Sigmoid colon (tissue), 7 donors: ENCODE data around the gene LILRA6. TPM values are rescaled to one million over a fixed set of nuclear protein-coding genes. Genes with fewer than 3 reads are reported as not detected.

Experiments
- DNase-seq: peaks from one replicate; pipeline ENCODE4 v3.0.0-alpha.2; 2019
- H3K27ac ChIP-seq, 4 donors: fragments of 200-600 bp; sonication (generic); one replicate each; pipeline ENCODE4 v1.5.1; 2016 to 2019; ENCODE audit warnings: mild to moderate bottlenecking in 1 of 4
- H3K27me3 ChIP-seq, 3 donors: fragments of 200-600 bp; sonication (generic); one replicate each; pipeline ENCODE4 v1.5.1; 2019; ENCODE audit warnings: mild to moderate bottlenecking in 1 of 3
- H3K36me3 ChIP-seq, 4 donors: fragments of 200-600 bp; sonication (generic); one replicate each; pipeline ENCODE4 v1.5.1; 2016 to 2019
- H3K4me1 ChIP-seq, 4 donors: fragments of 200-600 bp; sonication (generic); one replicate each; pipeline ENCODE4 v1.5.1; 2017 to 2019
- H3K4me3 ChIP-seq, 4 donors: fragments of 200-600 bp; sonication (generic); one replicate each; pipeline ENCODE4 v1.5.1; 2017 to 2019; ENCODE audit warnings: mild to moderate bottlenecking in 2 of 4, moderate library complexity in 1 of 4
- H3K9me3 ChIP-seq, 4 donors: fragments of 200-600 bp in 3 of 4; sonication (generic) in 3 of 4; one replicate each; pipeline versions ENCODE4 v1.5.1 to v1.6.1; 2013 to 2019
- CTCF ChIP-seq, 4 experiments: fragments of 450-650 bp in 3 of 4; fragments of 200-600 bp in 1 of 4; IDR thresholded peaks; one replicate each; pipeline ENCODE4 v1.5.1; 2016 to 2019; ENCODE audit warnings: antibody characterized with exemption in 4 of 4, mild to moderate bottlenecking in 3 of 4, moderate library complexity in 2 of 4
- EP300 ChIP-seq, 4 donors: sonication (generic); formaldehyde crosslinking; IDR thresholded peaks; one replicate each; pipeline ENCODE4 v1.6.1; 2017; ENCODE audit warnings: antibody characterized with exemption in 4 of 4
- POLR2A ChIP-seq, 2 donors: fragments of 450-650 bp; IDR thresholded peaks; one replicate each; pipeline ENCODE4 v1.6.1; 2016; ENCODE audit warnings: antibody characterized with exemption in 2 of 2, mild to moderate bottlenecking in 2 of 2, moderate library complexity in 2 of 2
- POLR2AphosphoS5 ChIP-seq, 4 donors: sonication (generic); formaldehyde crosslinking; IDR thresholded peaks; one replicate each; pipeline ENCODE4 v1.6.1; 2017; ENCODE audit warnings: antibody characterized with exemption in 4 of 4
- WGBS, 2 donors: extraction: QIAGEN DNeasy Blood & Tissue Kit; methylation state at CpG; one replicate each; pipeline ENCODE4 v1.1.7; 2013; 5-methylcytosine and 5-hydroxymethylcytosine counted together
- intact Hi-C: fragments of 100-400 bp; cut with DNase I; formaldehyde crosslinking; loops from one replicate; pipeline ENCODE4 v1.15.1; 2023
- polyA plus RNA-seq, 3 donors: library from polyadenylated mRNA; stranded (reverse); fragments of 200-250 nt; gene quantifications; one replicate each; pipeline ENCODE4 v1.2.3, GENCODE V29; 2013
- total RNA-seq, 4 donors: library from RNA; depleted of rRNA; stranded (reverse); fragments of >200 nt; gene quantifications; one replicate each; pipeline ENCODE4 v1.1.0, GENCODE V29; 2016
- donor health status: healthy with polysubstance abuse.
- donor health status: Bipolar disorder and iron deficiency.
- donor health status: healthy.

LILRA6 gene
- total and polyA plus RNA-seq, 7 donors: 1.2 to 3.2 (median 2.2) TPM

DNA sequence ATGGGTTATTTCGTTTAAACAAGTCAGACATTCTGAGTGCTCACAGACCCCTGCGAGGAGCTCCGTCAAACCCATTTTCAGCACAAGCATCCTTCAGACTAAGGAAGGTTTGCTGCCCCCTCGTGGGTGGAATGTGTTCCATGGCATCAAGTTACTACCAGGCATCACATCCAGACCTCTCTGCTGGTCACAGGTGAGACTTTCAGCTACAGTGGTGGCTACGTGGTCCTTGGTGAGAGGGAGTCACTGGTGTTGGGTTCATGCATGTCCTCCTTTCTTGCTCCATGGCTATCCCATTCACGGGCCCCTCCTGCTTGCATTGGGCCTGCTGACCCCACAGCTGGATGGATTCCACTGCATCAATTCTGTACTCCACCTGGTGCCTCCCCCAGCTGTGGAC, 23.5 kb upstream of the LILRA6 start:
- no peak overlapping the region for H3K4me3 ChIP-seq
- H3K36me3 ChIP-seq: no peaks in the 10 kb centered on the region
- DNase-seq: peak; percentile 76
- TF ChIP-seq POLR2AphosphoS5 (IDR thresholded peaks at IDR 0.05): no peak
- peak; percentile 28 to 64 (median 30) for TF ChIP-seq CTCF (IDR thresholded peaks at IDR 0.05)
- H3K9me3 ChIP-seq: no peaks in the 10 kb centered on the region
- no peaks in the 10 kb centered on the region for H3K4me1 ChIP-seq
- no peak overlapping the region for H3K27ac ChIP-seq
- H3K27me3 ChIP-seq: no peaks in the 10 kb centered on the region
- 8% methylated on average over 6 of the region's 6 CpGs for WGBS, 2 donors
- intact Hi-C loops: no loop called here

GRCh38 chr19:54262470-54262869, 19.9 kb upstream of the LILRA6 start:
- H3K4me3 ChIP-seq: no peak overlapping the region
- no peaks in the 10 kb centered on the region for H3K36me3 ChIP-seq
- no peaks in the 10 kb centered on the region for H3K9me3 ChIP-seq
- no peak for DNase-seq
- H3K27me3 ChIP-seq: peaks cover 0 to 5% (median 0%) of the 10 kb centered on the region in 3 donors
- no peak for TF ChIP-seq EP300 (IDR thresholded peaks at IDR 0.05)
- no peak for TF ChIP-seq CTCF (IDR thresholded peaks at IDR 0.05)
- TF ChIP-seq POLR2A (IDR thresholded peaks at IDR 0.05): no peak
- no peak for TF ChIP-seq POLR2AphosphoS5 (IDR thresholded peaks at IDR 0.05)
- intact Hi-C loops: no loop called here
- H3K4me1 ChIP-seq: no peaks in the 10 kb centered on the region
- no peak overlapping the region for H3K27ac ChIP-seq
- WGBS, 2 donors: 78 to 79% methylated on average over 2 of the region's 2 CpGs

DNA sequence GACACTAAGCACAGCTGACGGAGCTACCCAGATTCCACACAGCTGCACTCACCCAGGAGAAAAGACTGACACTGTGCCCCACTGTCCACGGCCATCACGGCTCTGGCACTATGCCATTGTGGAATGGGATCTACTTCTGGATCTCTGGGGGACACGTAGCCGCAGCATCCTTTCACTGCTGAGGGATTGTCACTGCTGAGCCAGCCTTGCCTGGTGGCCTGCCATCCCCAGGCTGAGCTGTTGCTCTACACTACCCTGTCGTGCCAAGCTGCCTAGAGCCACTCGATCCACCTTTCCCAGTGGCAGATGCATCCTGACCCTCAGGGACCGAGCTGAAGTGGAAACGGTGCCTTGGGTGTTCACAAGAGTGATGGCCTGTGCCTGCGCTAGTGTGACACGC, 19.5 kb upstream of the LILRA6 start:
- no peak for TF ChIP-seq EP300 (IDR thresholded peaks at IDR 0.05)
- TF ChIP-seq CTCF (IDR thresholded peaks at IDR 0.05): no peak
- TF ChIP-seq POLR2A (IDR thresholded peaks at IDR 0.05): no peak
- TF ChIP-seq POLR2AphosphoS5 (IDR thresholded peaks at IDR 0.05): no peak
- Histone ChIP-seq H3K27me3 (peaks cover 0 to 5% (median 0%) of the 10 kb centered on the region in 3 donors), H3K4me1 (no peaks in the 10 kb centered on the region), H3K9me3 (no peaks in the 10 kb centered on the region), H3K36me3 (no peaks in the 10 kb centered on the region), H3K27ac (no peak overlapping the region), H3K4me3 (no peak overlapping the region)
- DNase-seq: peak; percentile 35
- 77 to 88% methylated on average over 11 of the region's 11 CpGs for WGBS, 2 donors
- intact Hi-C loops: no loop called here

GRCh38 chr19:54257116-54257480, 14.5 kb upstream of the LILRA6 start, which contains the start of gene LILRB5:
Gene LILRB5, minus strand, starts transcription at chr19:54257273. Its CDS starts 80 bp downstream, at chr19:54257193.
- Histone ChIP-seq H3K4me1 (no peaks in the 10 kb centered on the region), H3K36me3 (no peaks in the 10 kb centered on the region), H3K9me3 (no peaks in the 10 kb centered on the region), H3K27ac (peak within 1 kb of the TSS in 1 of 4 donors; percentile 14), H3K27me3 (peaks cover 8 to 46% (median 16%) of the 10 kb centered on the region in 3 donors), H3K4me3 (peak within 1 kb of the TSS in 2 of 4 donors; percentile 16 to 32)
- 72 to 74% methylated on average over 9 of the region's 9 CpGs for WGBS, 2 donors
- peak in 1 of 4 donors; percentile 13 for TF ChIP-seq POLR2AphosphoS5 (IDR thresholded peaks at IDR 0.05)
- TF ChIP-seq POLR2A (IDR thresholded peaks at IDR 0.05): no peak
- TF ChIP-seq EP300 (IDR thresholded peaks at IDR 0.05): no peak
- intact Hi-C loops: no loop called here
- DNase-seq: peak; percentile 60

DNA sequence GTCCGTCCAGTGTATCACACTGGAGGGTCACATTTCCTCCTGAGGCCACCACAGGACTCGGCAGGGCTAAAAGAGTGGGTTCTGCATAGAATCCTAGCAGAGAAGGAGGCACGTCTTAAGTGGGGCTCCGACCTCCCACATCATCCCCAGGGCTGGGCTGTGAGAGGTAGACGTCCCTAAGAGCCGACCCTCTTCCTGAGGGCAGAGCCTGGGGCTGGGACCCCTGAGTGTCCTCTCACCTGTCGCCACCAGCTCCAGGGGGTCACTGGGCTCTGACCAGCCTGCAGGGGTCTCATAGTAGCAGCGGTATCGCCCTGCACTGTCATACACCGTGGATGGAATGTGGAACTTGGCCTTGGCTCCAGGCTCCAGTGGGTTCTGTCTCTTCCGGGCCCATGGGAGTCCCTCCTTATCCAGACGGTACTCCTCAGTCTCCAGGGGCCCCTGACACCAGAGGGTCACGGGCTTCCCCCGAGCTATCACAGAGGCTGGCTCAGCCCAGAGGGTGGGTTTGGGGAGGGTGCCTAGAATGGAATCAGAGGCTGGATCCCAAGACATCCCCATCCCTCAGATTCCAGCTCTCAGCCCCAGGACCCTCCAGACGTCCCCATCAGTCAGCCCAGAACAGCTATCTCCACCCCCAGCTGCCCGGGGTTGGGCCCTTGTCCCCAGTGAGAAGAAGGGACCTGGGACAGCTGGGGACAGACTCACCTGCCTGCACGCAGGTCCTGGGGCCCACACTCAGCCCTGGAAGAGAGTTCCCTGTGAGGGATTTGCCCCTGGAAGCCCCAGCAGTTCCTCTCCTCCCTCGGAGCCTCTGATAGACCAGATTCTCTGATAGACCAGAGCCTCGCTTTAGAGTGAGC, 13.9 kb upstream of the LILRA6 start:
- Histone ChIP-seq H3K27me3 (peaks cover 8 to 48% (median 16%) of the 10 kb centered on the region in 3 donors), H3K9me3 (no peaks in the 10 kb centered on the region), H3K36me3 (no peaks in the 10 kb centered on the region), H3K27ac (peak overlapping the region in 1 of 4 donors; percentile 14), H3K4me3 (peak overlapping the region in 2 of 4 donors; percentile 16 to 32), H3K4me1 (no peaks in the 10 kb centered on the region)
- intact Hi-C loops: no loop called here
- DNase-seq: peak; percentile 40
- WGBS, 2 donors: 66 to 77% methylated on average over 19 of the region's 19 CpGs
- TF ChIP-seq CTCF (IDR thresholded peaks at IDR 0.05): no peak
